IMR-90 (cell line): ENCODE measurements around the gene RAPGEF1. TPM values are rescaled to one million over a fixed set of nuclear protein-coding genes. Genes with fewer than 3 reads are reported as not detected.
A peak's percentile ranks its signal among the peaks of the same experiment; 100 is the strongest.

Experiments used
- ATAC-seq: fragments of 200-7000 bp; cut with Tn5 transposase; 2 replicates; pipeline ENCODE4 v1.9.1; 2020; ENCODE audit warnings: low read depth, mild to moderate bottlenecking, moderate library complexity
- BruUV-seq: library from RNA; stranded (reverse); fragments of 400-500 nt; replicated peaks from 2 replicates; lab custom pipeline; 2021; lab: Mats Ljungman, UMichigan
- CTCF ChIA-PET: fragments of 300-600 bp; formaldehyde crosslinking; extraction: SDS; loops from one replicate; lab custom pipeline; 2021; ENCODE audit warnings: antibody characterized with exemption; lab: Yijun Ruan, JAX
- POLR2A ChIA-PET: fragments of 300-600 bp; sonication (Branson Sonifier 250); formaldehyde crosslinking; loops from one replicate; lab custom pipeline; 2022; ENCODE audit warnings: antibody characterized with exemption; ENCODE audit not compliant: unreplicated experiment; lab: Charles Lee
- DNase-seq: peaks from one replicate; pipeline ENCODE4 v3.0.0; 2013
- H2AFZ ChIP-seq: replicated peaks from 2 replicates; pipeline ENCODE3; 2013; ENCODE audit warnings: low read length, mild to moderate bottlenecking; ENCODE audit not compliant: poor library complexity
- H2AK5ac ChIP-seq: 2 replicates; pipeline ENCODE4 v1.6.1; 2013; ENCODE audit warnings: low read depth, low read length, inconsistent platforms
- H2AK9ac ChIP-seq: replicated peaks from 2 replicates; pipeline ENCODE3; 2013; ENCODE audit warnings: mild to moderate bottlenecking, low read depth, low read length, moderate library complexity; ENCODE audit not compliant: poor library complexity
- H2BK120ac ChIP-seq: 2 replicates; pipeline ENCODE4 v1.6.1; 2013; ENCODE audit warnings: low read depth, low read length, inconsistent platforms
- H2BK15ac ChIP-seq: 3 replicates; pipeline ENCODE4 v1.6.1; 2013; ENCODE audit warnings: low read depth, low read length, inconsistent platforms
- H2BK20ac ChIP-seq: 2 replicates; pipeline ENCODE4 v1.6.1; 2013; ENCODE audit warnings: low read depth, mild to moderate bottlenecking, inconsistent platforms, low read length, moderate library complexity
- H2BK5ac ChIP-seq: 2 replicates; pipeline ENCODE4 v1.6.1; 2013; ENCODE audit warnings: mild to moderate bottlenecking, low read depth, low read length, inconsistent platforms; ENCODE audit not compliant: poor library complexity, severe bottlenecking
- H3K14ac ChIP-seq: replicated peaks from 2 replicates; pipeline ENCODE4 v1.6.1; 2013; ENCODE audit warnings: low read depth, low read length, inconsistent platforms
- H3K18ac ChIP-seq: 2 replicates; pipeline ENCODE4 v1.6.1; 2013; ENCODE audit warnings: low read depth, low read length, control low read depth
- H3K23ac ChIP-seq: 2 replicates; pipeline ENCODE4 v1.6.1; 2013; ENCODE audit warnings: low read depth, low read length, inconsistent platforms
- H3K27ac ChIP-seq: 2 replicates; pipeline ENCODE4 v1.5.1; 2013; ENCODE audit warnings: mild to moderate bottlenecking, control low read depth, low read length; ENCODE audit not compliant: insufficient read depth
- H3K27me3 ChIP-seq: 2 replicates; pipeline ENCODE4 v1.6.1; 2013; ENCODE audit warnings: low read length; ENCODE audit not compliant: control insufficient read depth, insufficient read depth
- H3K36me3 ChIP-seq: 2 replicates; pipeline ENCODE4 v1.6.1; 2013; ENCODE audit warnings: low read length, mixed read lengths; ENCODE audit not compliant: control insufficient read depth, insufficient read depth
- H3K4ac ChIP-seq: 2 replicates; pipeline ENCODE4 v1.6.1; 2013; ENCODE audit warnings: low read depth, low read length, inconsistent platforms
- H3K4me1 ChIP-seq: 2 replicates; pipeline ENCODE4 v1.6.1; 2013; ENCODE audit warnings: low read length, mixed read lengths; ENCODE audit not compliant: control insufficient read depth, insufficient read depth
- H3K4me2 ChIP-seq: 2 replicates; pipeline ENCODE4 v1.6.1; 2013; ENCODE audit warnings: low read depth, mild to moderate bottlenecking, control low read depth, low read length, moderate library complexity
- H3K4me3 ChIP-seq: 2 replicates; pipeline ENCODE4 v1.5.1; 2013; ENCODE audit warnings: low read depth, mild to moderate bottlenecking, control low read depth, low read length, moderate library complexity; ENCODE audit not compliant: insufficient read depth
- H3K56ac ChIP-seq: 2 replicates; pipeline ENCODE4 v1.6.1; 2013; ENCODE audit warnings: low read length, inconsistent platforms; ENCODE audit not compliant: insufficient read depth; ENCODE audit errors: extremely low read depth
- H3K79me1 ChIP-seq, 2 experiments: 2 replicates each; pipeline ENCODE4 v1.6.1; 2013; ENCODE audit warnings: low read length in 2 of 2, inconsistent platforms in 1 of 2, low read depth in 1 of 2
- H3K9ac ChIP-seq: 2 replicates; pipeline ENCODE4 v1.6.1; 2013; ENCODE audit warnings: low read depth, low read length, control low read depth
- H3K9me1 ChIP-seq: 2 replicates; pipeline ENCODE4 v1.6.1; 2013; ENCODE audit warnings: low read length, inconsistent platforms; ENCODE audit not compliant: insufficient read depth
- H3K9me3 ChIP-seq: 2 replicates; pipeline ENCODE4 v1.6.1; 2013; ENCODE audit warnings: low read length; ENCODE audit not compliant: control insufficient read depth, insufficient read depth
- H4K20me1 ChIP-seq: 2 replicates; pipeline ENCODE4 v1.6.1; 2013; ENCODE audit warnings: low read length, inconsistent platforms; ENCODE audit not compliant: insufficient read depth
- H4K5ac ChIP-seq: 2 replicates; pipeline ENCODE4 v1.6.1; 2013; ENCODE audit warnings: mild to moderate bottlenecking, low read depth, low read length, control low read depth
- H4K8ac ChIP-seq, 2 experiments: 2 replicates each; pipeline ENCODE4 v1.6.1; 2013; ENCODE audit warnings: low read depth in 2 of 2, low read length in 2 of 2, control low read depth in 1 of 2, inconsistent platforms in 1 of 2
- H4K91ac ChIP-seq: 2 replicates; pipeline ENCODE4 v1.6.1; 2013; ENCODE audit warnings: low read depth, low read length, inconsistent platforms; ENCODE audit not compliant: insufficient read depth
- CEBPB ChIP-seq: IDR thresholded peaks from 2 replicates; pipeline ENCODE4 v1.6.1; 2012; ENCODE audit warnings: low read depth, low read length, improper control_type of control experiment
- CHD1 ChIP-seq: IDR thresholded peaks from 2 replicates; pipeline ENCODE4 v1.6.1; 2012; ENCODE audit warnings: low read depth, low read length, improper control_type of control experiment
- FOS ChIP-seq: fragments of 150-350 bp; IDR thresholded peaks from 2 replicates; pipeline ENCODE4 v1.6.1; 2016; ENCODE audit warnings: low read depth, low read length
- MAFK ChIP-seq: IDR thresholded peaks from 2 replicates; pipeline ENCODE4 v1.6.1; 2012; ENCODE audit warnings: low read depth, low read length, improper control_type of control experiment
- MAZ ChIP-seq: IDR thresholded peaks from 2 replicates; pipeline ENCODE4 v1.6.1; 2012; ENCODE audit warnings: low read depth, mild to moderate bottlenecking, low read length, improper control_type of control experiment, moderate library complexity, borderline replicate concordance
- MXI1 ChIP-seq: IDR thresholded peaks from 2 replicates; pipeline ENCODE4 v1.6.1; 2012; ENCODE audit warnings: low read depth, mild to moderate bottlenecking, low read length, moderate library complexity, borderline replicate concordance
- NFE2L2 ChIP-seq: fragments of 150-350 bp; IDR thresholded peaks from 2 replicates; pipeline ENCODE4 v1.6.1; 2016; ENCODE audit warnings: low read depth, mild to moderate bottlenecking, low read length
- POLR2A ChIP-seq: IDR thresholded peaks from 2 replicates; pipeline ENCODE4 v1.6.1; 2012; ENCODE audit warnings: mild to moderate bottlenecking, low read depth, low read length
- RAD21 ChIP-seq: IDR thresholded peaks from 2 replicates; pipeline ENCODE4 v1.6.1; 2012; ENCODE audit warnings: low read length, improper control_type of control experiment
- RCOR1 ChIP-seq: IDR thresholded peaks from 2 replicates; pipeline ENCODE4 v1.6.1; 2012; ENCODE audit warnings: mild to moderate bottlenecking, low read length, improper control_type of control experiment; ENCODE audit not compliant: insufficient replicate concordance
- RFX5 ChIP-seq: IDR thresholded peaks from 2 replicates; pipeline ENCODE4 v1.8.0; 2012; ENCODE audit warnings: low read depth, mild to moderate bottlenecking, low read length, moderate library complexity
- SMC3 ChIP-seq: fragments of 150-350 bp; IDR thresholded peaks from 2 replicates; pipeline ENCODE4 v1.6.1; 2016; ENCODE audit warnings: low read depth, mild to moderate bottlenecking, antibody characterized with exemption, low read length, moderate library complexity
- WGBS, 2 experiments: methylation state at CpG; one replicate each; pipeline versions ENCODE4 v1.1.5 to v1.1.7; 2013; ENCODE audit warnings: missing lambda C conversion rate in 2 of 2; ENCODE audit not compliant: insufficient read length in 1 of 2; ENCODE audit errors: extremely low coverage in 2 of 2; 5-methylcytosine and 5-hydroxymethylcytosine counted together
- dilution Hi-C: fragments of 300-500 bp; cut with HindIII; formaldehyde crosslinking; loops from one replicate; pipeline ENCODE4 v1.14.3; 2018; ENCODE audit warnings: low sequenced_read_pairs; ENCODE audit not compliant: unreplicated experiment
- in situ Hi-C: fragments of 300-500 bp; cut with MboI; formaldehyde crosslinking; loops from 3 replicates; pipeline ENCODE4 v1.14.3; 2019; ENCODE audit warnings: low sequenced_read_pairs, inconsistent platforms, mixed read lengths
- intact Hi-C: fragments of 100-400 bp; cut with micrococcal nuclease; formaldehyde crosslinking; loops from 2 replicates; pipeline ENCODE4 v1.10.0; 2022
- polyA plus RNA-seq, 3 experiments: library from polyadenylated mRNA; depleted of rRNA; stranded (reverse); fragments of >200 nt; gene quantifications; 2 replicates each; pipeline ENCODE4 v1.2.3, GENCODE V29; 2012; ENCODE audit warnings: low replicate concordance in 1 of 3
- total RNA-seq: library from RNA; depleted of rRNA; stranded (reverse); fragments of >200 nt; gene quantifications from 2 replicates; pipeline ENCODE4 v1.2.3, GENCODE V29; 2012
- TF ChIP-seq, protein P1 (sequence below): fragments of 150-350 bp; IDR thresholded peaks from 2 replicates; pipeline ENCODE4 v1.6.1; 2017; ENCODE audit warnings: mild to moderate bottlenecking, antibody characterized with exemption, low read length, low read depth
- TF ChIP-seq, protein P2 (sequence below): fragments of 150-350 bp; IDR thresholded peaks from 2 replicates; pipeline ENCODE4 v1.6.1; 2016; ENCODE audit warnings: low read depth, mild to moderate bottlenecking, low read length, moderate library complexity, borderline replicate concordance
- TF ChIP-seq, protein P3 (sequence below): conservative IDR thresholded peaks from 2 replicates; pipeline ENCODE4 v1.5.1; 2012; ENCODE audit warnings: mild to moderate bottlenecking, low read depth, low read length, improper control_type of control experiment

The RAPGEF1 gene
- total and polyA plus RNA-seq, 2 of the 4 experiments (the other 2 are of a cell fraction), result 13.1 to 22.3 TPM

DNA sequence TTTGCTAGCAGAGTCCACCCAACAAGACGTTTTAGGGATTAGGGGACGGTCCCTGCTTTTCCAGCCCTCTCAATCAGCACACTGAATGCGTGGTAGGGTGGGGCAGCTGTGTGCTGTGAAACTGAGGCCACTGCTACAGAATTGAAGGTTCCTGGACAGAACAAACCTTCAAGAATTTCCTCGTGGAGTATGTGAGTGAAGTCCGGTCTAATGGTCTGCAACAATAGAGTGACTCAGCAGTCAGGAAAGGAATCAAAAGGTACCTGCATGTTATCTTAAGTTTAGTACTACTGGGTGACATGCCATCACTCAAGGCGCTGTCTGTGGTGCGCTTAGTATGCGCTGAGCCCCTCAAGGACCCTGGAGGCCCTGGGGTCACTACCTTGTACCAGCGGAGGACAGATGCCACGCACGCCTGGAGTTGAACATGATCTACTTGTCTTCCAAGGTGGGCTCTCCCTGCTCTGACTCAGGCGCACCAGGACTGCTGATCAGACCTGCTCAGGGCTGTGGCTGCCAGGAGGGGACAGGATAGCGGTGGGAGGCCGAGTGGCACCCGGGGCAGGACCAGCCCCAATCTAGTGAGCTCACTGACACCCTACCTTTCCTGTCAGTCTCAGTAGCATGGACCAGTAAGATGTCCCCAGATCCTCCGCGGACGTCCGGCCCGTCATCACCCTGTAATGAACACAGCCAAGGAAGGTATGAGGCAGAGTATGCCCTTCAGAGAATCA is 144.0 kb downstream of the RAPGEF1 start:
- in situ Hi-C loops, result loop anchor here (25.0 kb wide), 1 partner anchor 666 kb away; no protein-coding TSS in a partner anchor
- dilution Hi-C loops, result no loop called here
- ChIA-PET CTCF (no interaction called here), POLR2A (no interaction called here)
- H2BK120ac ChIP-seq, result no peak overlapping the region
- no peak overlapping the region for H2AK5ac ChIP-seq
- no peak overlapping the region for H3K27ac ChIP-seq
- H3K9me3 ChIP-seq, result no peaks in the 10 kb centered on the region
- no peak overlapping the region for H4K8ac ChIP-seq
- H2BK5ac ChIP-seq, result no peak overlapping the region
- H2BK15ac ChIP-seq, result no peak overlapping the region
- H3K4me1 ChIP-seq, result 0 out of 2 replicates have a peak, but pooled peaks cover 3% of the 10 kb centered on the region
- H3K4me2 ChIP-seq, result no peak overlapping the region
- H3K14ac ChIP-seq, result no peak overlapping the region
- peak overlapping the region; percentile 37 for H2AK9ac ChIP-seq
- H3K4me3 ChIP-seq, result no peak overlapping the region
- no peaks in the 10 kb centered on the region; the same call in 1 of the 2 replicates for H4K20me1 ChIP-seq
- no peak overlapping the region for H4K5ac ChIP-seq
- H3K9ac ChIP-seq, result no peak overlapping the region
- H4K91ac ChIP-seq, result no peak overlapping the region
- DNase-seq, result no peak
- peaks cover 9% of the 10 kb centered on the region; the same call in 1 of the 2 replicates for H3K9me1 ChIP-seq
- H3K79me1 ChIP-seq, result no peaks in the 10 kb centered on the region
- H3K18ac ChIP-seq, result no peak overlapping the region
- no peak overlapping the region for H3K23ac ChIP-seq
- no peaks in the 10 kb centered on the region for H3K27me3 ChIP-seq
- no TSS peak for BruUV-seq
- WGBS, 2 experiments, result 98% methylated on average over 8 of the region's 20 CpGs; no CpG with 5 or more reads in 1 of the 2 experiments
- H3K36me3 ChIP-seq, result peaks cover 39% of the 10 kb centered on the region
- intact Hi-C loops, result no loop called here
- 0 out of 2 replicates have a peak overlapping the region, but pooled peaks have one; percentile 2 for H2BK20ac ChIP-seq
- no peak overlapping the region for H2AFZ ChIP-seq
- ATAC-seq, result no peak
- no peak overlapping the region for H3K4ac ChIP-seq
- no peak overlapping the region for H3K56ac ChIP-seq
- TF ChIP-seq MAZ (no peak), SMC3 (no peak), MXI1 (no peak), NFE2L2 (no peak), CEBPB (no peak), RFX5 (no peak), CHD1 (no peak), RCOR1 (no peak), RAD21 (no peak), FOS (no peak), POLR2A (no peak), MAFK (no peak)
- TF ChIP-seq, protein P1, sequence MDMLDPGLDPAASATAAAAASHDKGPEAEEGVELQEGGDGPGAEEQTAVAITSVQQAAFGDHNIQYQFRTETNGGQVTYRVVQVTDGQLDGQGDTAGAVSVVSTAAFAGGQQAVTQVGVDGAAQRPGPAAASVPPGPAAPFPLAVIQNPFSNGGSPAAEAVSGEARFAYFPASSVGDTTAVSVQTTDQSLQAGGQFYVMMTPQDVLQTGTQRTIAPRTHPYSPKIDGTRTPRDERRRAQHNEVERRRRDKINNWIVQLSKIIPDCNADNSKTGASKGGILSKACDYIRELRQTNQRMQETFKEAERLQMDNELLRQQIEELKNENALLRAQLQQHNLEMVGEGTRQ, result no peak
- TF ChIP-seq, protein P2, sequence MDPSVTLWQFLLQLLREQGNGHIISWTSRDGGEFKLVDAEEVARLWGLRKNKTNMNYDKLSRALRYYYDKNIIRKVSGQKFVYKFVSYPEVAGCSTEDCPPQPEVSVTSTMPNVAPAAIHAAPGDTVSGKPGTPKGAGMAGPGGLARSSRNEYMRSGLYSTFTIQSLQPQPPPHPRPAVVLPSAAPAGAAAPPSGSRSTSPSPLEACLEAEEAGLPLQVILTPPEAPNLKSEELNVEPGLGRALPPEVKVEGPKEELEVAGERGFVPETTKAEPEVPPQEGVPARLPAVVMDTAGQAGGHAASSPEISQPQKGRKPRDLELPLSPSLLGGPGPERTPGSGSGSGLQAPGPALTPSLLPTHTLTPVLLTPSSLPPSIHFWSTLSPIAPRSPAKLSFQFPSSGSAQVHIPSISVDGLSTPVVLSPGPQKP, result no peak
- TF ChIP-seq, protein P3, sequence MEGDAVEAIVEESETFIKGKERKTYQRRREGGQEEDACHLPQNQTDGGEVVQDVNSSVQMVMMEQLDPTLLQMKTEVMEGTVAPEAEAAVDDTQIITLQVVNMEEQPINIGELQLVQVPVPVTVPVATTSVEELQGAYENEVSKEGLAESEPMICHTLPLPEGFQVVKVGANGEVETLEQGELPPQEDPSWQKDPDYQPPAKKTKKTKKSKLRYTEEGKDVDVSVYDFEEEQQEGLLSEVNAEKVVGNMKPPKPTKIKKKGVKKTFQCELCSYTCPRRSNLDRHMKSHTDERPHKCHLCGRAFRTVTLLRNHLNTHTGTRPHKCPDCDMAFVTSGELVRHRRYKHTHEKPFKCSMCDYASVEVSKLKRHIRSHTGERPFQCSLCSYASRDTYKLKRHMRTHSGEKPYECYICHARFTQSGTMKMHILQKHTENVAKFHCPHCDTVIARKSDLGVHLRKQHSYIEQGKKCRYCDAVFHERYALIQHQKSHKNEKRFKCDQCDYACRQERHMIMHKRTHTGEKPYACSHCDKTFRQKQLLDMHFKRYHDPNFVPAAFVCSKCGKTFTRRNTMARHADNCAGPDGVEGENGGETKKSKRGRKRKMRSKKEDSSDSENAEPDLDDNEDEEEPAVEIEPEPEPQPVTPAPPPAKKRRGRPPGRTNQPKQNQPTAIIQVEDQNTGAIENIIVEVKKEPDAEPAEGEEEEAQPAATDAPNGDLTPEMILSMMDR, result no peak
